ENCODE measurements around the gene CCNB1.
"Not testable (repeated sequence)": the region's sequence is repeated elsewhere in the genome, so short reads cannot be mapped to it uniquely, and the experiment has no call there.

CCNB1 gene

DNA sequence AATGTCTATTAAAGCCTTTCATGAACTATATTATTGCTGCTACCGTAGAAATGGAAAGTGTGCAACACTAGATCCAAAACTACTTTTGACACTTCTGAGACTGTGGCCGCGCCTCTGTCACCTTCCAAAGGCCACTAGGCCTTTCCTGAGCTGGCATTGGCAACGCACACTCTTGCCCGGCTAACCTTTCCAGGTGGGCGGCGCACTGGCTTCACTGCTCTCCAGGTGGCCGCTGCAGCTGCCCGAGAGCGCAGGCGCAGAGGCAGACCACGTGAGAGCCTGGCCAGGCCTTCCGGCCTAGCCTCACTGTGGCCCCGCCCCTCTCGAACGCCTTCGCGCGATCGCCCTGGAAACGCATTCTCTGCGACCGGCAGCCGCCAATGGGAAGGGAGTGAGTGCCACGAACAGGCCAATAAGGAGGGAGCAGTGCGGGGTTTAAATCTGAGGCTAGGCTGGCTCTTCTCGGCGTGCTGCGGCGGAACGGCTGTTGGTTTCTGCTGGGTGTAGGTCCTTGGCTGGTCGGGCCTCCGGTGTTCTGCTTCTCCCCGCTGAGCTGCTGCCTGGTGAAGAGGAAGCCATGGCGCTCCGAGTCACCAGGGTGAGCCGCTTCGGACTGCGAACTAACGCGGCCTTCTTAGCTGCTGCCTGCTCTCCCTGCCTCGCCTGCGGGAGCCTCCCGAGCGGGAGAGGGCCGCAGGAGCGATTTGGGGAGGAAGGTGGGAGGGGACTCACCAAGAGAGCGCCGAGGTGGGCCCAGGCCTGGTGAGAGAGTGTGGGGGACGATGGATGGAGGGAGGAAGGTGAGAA, at the start of gene CCNB1:
Gene CCNB1 (plus strand): TSS at position 465 of the 807 bp plus-strand sequence. CDS start 113 bp downstream, at position 578.
- DNase-seq (ENCODE audit: low read depth) = peak; percentile 68

DNA sequence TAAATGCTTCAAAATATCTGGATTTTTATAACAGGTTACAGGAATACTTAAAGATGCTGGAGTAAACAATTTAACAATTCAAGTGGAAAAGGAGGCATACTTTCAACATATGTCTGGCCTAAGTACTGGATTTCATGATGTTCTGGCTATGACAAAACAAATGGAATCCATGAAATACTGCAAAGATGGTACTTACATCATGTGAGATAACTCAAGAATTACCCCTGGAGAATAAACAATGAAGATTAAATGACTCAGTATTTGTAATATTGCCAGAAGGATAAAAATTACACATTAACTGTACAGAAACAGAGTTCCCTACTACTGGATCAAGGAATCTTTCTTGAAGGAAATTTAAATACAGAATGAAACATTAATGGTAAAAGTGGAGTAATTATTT, 37.5 kb upstream of the CCNB1 start:
- no peak for DNase-seq (ENCODE audit: low read depth)

DNA sequence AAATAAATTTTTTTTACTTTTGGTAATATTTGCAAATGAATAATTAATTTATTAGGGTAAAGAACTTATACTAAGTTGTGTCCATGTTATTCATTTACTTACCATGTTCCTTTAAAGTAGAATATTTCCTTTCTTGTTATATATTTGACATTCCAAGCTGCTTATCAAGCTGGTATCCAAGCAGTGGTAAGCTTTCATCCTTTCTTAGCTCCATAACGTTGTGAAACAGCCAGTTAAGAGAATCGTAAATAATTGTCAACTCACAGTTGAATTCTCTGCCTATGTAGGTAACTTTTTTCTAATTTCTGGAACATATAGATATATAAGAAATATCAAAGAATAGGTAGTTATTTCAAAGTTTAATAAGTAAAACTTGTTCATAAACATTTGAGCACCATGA, 36.7 kb upstream of the CCNB1 start:
- DNase-seq (ENCODE audit: low read depth) = no peak

DNA sequence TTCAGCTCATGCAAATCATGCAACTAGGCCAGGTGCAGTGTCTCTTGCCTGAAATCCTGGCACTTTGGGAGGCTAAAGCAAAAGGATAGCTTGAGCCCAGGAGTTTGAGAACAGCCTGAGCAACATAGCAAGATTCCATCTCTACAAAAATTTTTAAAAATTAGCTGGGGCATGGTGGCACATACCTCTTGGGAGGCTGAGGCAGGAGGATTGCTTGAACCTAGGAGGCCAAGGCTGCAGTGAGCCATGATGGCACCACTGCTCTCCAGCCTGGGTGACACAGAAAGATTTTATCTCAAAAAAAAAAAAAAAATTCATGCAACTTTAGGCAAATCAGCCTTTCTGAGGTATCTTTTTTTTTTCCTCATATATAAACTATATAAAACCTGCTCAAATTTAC, 35.6 kb upstream of the CCNB1 start:
- DNase-seq (ENCODE audit: low read depth) = no peak

DNA sequence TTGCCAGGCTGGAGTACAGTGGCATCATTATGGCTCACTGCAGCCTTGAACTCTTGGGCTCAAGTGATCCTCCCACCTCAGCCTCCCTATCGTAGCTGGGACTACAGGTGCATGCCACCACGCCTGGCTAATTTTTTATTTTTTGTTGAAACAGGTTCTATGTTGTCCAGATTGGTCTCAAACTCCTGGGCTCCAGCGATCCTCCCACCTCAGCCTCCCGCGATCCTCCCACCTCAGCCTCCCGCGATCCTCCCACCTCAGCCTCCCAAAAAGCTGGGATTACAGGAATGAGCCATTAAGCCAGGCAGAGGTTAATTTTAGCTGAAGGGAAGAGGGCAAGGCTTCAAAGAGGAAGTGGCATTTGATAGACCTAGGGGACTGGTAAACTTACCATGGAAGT, 32.8 kb upstream of the CCNB1 start:
- no peak for DNase-seq (ENCODE audit: low read depth)

DNA sequence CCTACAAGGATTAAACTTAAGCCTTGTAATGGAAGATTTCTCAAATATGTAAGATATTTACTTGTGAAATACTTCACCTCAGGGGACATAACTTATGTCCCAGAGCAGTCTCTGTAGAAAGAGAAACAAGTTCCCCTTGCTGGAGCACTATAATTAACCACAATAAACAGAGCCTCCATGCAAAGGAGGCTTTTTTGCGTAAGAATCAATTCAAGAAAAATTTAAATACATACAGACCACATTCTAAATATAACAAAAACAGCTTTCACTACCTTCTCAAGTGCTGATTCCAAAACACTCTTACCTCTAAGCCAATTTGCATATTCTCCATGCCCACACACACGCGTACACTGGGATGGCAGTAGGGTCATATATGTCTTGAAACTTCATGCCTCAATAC, 30.7 kb upstream of the CCNB1 start:
- DNase-seq (ENCODE audit: low read depth) = no peak

DNA sequence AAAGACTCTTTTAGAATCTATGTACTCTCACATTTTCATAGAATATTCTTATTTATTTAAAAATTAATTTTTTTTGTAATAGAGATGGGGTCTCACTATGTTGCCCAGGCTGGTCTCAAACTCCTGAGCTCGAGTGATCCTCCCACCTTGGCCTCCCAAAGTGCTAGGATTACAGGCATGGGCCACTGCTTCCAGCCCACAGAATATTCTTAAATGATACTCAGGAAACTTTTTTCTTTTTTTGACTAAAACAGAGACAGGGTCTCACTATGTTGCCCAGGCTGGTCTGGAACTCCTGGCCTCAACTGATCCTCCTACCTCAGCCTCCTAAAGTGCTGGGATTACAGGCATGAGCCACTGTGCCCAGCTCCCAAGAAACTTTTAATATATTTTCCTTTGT, 29.7 kb upstream of the CCNB1 start:
- not testable (repeated sequence) for DNase-seq (ENCODE audit: low read depth)

DNA sequence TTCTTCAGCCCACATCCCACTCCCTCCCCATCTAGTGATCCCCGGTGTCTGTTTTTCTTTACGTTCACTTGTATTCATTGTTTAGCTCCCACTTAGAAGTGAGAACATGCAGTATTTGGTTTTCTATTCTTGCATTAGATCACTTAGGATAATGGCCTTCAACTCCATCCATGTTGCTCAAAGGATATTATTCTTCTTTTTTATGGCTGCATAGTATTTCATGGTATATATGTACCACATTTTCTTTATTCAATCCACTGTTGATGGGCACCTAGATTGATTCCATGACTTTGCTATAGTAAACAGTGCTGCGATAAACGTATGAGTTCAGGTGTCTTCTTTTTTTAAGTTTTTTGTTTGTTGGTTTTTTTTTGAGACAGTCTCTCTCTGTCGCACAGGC, 29.1 kb upstream of the CCNB1 start:
- DNase-seq (ENCODE audit: low read depth) = no peak

DNA sequence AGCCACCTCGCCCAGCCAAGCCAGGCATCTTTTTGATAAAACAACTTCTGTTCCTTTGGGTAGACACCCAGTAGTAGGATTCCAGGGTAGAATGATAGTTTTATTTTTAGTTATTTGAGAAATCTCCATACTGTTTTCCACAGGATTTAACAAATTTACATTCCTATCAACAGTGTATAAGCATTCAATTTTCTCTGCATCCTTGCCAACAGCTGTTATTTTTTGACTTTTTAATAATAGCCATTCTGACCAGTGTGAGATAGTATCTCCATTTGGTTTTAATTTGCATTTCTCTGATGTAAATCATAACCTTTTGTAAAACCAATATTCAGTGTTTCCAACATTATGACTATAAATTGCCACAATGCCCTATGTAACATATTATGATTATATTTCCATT, 28.2 kb upstream of the CCNB1 start:
- DNase-seq (ENCODE audit: low read depth) = no peak

DNA sequence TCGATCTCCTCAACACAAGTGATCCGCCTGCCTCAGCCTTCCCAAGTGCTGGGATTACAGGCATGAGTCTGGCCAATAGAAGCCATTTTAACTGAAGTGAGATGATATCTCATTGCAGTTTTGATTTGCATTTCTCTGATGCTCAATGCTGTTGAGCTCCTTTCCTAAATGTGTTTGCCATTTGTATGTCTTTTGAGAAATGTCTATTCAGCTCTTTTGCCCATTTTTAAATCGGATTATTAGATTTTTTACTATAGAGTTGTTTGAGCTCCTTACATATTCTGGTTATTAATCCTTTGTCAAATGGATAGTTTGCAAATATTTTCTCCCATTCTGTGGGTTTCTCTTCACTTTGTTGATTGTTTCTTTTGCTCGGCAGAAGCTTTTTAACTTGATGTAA, 26.7 kb upstream of the CCNB1 start:
- DNase-seq (ENCODE audit: low read depth) = not testable (repeated sequence)

DNA sequence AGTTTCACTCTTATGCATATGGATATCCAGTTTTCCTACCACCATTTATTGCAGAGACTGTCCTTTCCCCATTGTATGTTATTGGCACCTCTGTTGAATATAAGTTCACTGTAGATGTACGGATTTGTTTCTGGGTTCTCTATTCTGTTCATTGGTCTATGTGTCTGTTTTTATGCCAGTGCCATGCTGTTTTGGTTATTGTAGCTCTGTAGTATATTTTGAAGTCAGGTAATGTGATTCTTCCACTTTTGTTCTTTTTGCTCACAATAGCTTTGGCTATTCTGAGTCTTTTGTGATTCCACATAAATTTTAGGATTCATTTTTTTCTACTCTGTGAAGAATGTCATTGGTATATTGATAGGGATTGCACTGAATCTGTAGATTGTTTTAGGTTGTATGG, 26.1 kb upstream of the CCNB1 start:
- DNase-seq (ENCODE audit: low read depth) = no peak

DNA sequence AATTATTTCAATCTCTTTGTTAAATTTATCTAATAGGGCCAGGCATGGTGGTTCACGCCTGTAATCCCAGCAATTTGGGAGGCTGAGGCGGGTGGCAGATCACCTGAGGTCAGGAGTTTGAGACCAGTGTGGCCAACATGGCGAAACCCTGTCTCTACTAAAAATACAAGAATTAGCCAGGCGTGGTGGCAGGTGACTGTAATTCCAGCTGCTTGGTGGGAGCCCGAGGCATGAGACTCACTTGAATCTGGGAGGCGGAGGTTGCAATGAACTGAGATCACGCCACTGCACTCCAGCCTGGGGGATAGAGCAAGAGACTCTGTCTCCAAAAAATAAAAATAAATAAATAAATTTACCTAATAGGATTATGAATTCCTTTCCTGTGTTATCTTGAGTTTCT, 18.4 kb upstream of the CCNB1 start:
- not testable (repeated sequence) for DNase-seq (ENCODE audit: low read depth)

DNA sequence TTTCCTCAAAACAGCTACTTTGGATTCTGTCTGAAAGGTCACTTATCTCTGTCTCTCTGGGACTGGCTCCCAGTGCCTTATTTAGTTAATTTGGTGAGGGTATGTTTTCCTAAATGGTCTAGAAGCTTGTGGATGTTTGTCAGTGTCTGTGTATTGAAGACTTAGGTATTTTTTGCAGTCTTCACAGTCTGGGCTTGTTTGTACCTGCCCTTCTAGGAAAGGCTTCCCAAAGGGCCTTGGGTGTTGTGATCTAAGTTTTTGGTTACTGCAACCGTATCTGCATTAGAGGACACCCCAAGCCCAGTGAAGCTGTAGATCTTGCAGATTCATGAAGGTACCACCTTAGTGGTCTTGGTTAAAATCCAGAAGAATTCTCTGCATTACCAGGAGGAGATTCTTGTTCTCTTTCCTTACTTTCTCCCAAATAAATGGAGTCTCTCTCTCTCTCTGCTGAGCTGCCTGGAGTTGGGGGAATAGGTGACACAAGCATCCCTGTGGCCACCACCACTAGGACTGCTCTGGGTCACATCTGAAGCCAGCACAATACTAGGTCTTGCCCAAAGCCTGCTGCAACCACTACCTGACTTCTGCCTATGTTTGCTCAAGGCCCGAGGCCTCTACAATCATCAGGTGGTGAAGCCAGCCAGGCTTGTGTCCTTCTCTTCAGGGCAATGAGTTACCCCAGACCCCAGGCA, 17.8 kb upstream of the CCNB1 start:
- DNase-seq (ENCODE audit: low read depth) = no peak

DNA sequence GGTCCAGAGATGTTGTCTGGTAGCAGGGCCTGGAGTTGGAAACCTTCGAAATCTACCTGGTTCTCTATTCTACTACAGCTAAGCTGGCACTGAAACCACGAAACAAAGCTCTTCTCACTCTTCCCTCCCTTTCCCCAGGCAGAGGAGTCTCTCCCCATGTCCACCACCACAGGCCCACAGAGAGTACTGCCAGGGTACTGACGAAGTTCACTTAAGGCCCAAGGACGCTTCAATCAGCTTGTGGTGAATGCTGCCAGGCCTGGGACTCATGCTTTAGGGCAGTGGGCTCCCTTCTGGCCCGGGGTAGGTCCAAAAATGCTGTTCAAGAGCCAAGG, 17.3 kb upstream of the CCNB1 start:
- no peak for DNase-seq (ENCODE audit: low read depth)

DNA sequence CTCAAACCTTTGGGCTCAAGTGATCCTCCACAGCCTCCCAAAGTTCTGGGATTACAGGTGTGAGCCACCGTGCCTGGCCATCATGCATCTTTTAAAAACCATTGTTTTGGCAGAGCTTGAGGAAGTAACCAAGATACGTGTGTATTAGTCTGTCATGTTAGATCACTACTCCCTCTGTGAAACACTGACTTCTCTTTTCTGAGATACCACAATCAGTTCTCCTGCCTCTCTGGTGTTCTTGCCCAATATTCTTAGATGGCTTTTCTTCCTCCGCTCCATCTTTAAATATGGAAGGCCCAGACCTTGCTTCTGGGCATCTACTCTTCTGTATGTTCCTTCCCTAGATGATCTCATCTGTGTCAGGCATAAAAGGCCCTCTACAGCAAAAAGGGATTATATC, 14.2 kb upstream of the CCNB1 start:
- no peak for DNase-seq (ENCODE audit: low read depth)

DNA sequence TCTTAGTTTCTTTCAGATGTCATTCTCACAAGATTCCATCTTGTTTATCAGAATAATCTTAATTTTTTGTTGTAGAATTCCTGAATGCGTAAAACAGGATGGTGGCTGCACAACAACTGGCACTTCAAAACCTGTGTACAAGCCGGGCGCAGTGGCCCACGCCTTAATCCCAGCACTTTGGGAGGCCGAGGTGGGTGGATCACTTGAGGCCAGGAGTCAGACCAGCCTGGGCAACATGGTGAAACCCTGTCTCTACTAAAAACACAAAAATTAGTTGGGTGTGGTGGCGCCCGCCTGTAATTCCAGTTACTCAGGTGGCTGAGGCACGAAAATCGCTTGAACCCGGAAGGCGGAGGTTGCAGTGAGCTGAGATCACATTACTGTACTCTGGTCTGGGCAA, 10.5 kb upstream of the CCNB1 start:
- no peak for DNase-seq (ENCODE audit: low read depth)

DNA sequence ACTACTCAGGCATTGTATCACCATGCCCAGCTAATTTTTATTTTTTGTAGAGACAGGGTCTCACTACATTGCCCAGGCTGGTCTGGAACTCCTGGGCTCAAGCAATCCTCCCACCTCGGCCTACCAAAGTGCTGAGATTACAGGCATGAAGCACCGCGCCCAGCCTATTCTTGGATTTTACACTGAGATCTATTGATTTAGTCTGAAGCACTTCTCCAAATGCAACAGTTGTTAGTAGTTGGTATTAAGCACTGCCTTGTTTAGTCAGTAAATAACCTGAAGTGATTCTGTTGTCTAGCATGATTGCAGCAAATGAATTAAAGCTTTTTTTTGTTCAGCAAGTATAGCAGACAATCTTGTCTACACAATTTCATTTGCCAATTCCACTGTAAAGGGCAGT, 8.9 kb upstream of the CCNB1 start:
- no peak for DNase-seq (ENCODE audit: low read depth)

DNA sequence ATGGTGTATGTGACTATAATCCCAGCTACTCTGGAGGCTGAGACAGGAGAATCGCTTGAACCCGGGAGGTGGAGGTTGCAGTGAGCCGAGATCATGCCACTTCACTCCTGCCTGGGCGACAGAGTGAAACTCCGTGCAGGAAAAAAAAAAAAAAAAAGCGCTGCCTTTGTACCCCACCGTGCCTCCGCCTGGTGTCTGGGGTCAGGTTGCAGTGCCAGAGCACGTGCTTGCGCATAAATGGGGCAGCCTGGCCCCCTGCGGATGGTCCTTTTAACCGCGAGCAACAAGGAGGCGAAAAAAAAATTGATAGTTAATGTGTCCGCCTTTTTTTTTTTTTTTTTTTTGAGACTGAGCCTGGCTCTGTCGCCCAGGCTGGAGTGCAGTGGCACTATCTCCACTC, 6.3 kb upstream of the CCNB1 start:
- DNase-seq (ENCODE audit: low read depth) = no peak

DNA sequence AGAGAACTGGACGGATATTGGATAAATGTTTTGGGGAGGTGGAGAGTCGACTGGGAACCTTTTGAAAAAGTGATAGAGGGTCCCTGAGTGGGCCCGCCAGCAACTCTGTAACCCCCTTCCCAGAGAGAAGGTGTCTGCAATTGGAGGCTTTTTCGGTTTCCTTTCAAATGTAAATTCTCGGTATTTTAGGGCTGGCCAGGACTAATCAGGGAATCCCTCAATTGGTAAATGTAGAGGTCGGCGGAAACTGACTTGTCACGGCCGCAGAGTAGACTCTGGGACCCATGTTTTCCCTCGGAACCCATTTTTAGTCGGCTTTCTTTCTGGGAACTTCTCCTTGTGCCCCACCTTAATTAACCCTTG, 524 bp downstream of the CCNB1 start:
- no peak for DNase-seq (ENCODE audit: low read depth)

DNA sequence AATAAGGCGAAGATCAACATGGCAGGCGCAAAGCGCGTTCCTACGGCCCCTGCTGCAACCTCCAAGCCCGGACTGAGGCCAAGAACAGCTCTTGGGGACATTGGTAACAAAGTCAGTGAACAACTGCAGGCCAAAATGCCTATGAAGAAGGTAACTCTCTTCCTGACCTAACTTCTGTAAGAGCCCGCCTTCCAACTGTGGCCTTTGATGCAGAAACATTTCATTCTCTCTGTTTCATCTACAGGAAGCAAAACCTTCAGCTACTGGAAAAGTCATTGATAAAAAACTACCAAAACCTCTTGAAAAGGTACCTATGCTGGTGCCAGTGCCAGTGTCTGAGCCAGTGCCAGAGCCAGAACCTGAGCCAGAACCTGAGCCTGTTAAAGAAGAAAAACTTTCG, 979 bp downstream of the CCNB1 start:
- no peak for DNase-seq (ENCODE audit: low read depth)

DNA sequence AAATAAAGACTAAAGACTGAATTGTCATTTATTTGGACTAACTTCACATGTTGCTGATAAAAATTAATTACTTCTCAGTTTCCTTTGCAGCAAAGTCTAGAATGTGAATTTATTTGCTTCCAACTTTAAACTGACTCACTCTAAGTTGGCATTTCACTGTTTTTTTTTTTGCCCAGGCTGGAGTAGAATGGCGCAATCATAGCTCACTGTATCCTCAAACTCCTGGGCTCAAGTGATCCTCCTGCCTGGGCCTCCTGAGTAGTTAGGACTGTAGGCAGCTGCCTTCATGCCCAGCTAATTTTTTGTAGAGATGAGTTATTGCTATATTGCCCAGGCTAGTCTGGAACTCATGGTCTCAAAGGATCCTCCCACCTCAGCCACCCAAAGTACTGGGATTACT, 3.5 kb downstream of the CCNB1 start:
- DNase-seq (ENCODE audit: low read depth) = no peak

DNA sequence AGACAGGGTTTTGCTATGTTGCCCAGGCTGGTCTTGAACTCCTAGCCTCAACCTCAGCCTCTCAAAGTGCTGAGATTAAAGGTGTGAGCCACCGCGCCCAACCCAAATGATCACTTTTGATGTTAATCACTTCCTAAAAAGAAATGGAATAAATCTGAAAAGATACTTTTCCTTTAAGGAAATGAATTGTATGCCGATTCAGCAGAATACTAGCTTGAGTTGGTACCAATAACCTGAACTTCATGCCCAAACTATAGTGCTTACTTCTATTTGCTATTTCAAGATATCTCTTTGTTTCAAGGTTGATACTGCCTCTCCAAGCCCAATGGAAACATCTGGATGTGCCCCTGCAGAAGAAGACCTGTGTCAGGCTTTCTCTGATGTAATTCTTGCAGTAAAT, 4.0 kb downstream of the CCNB1 start:
- no peak for DNase-seq (ENCODE audit: low read depth)

DNA sequence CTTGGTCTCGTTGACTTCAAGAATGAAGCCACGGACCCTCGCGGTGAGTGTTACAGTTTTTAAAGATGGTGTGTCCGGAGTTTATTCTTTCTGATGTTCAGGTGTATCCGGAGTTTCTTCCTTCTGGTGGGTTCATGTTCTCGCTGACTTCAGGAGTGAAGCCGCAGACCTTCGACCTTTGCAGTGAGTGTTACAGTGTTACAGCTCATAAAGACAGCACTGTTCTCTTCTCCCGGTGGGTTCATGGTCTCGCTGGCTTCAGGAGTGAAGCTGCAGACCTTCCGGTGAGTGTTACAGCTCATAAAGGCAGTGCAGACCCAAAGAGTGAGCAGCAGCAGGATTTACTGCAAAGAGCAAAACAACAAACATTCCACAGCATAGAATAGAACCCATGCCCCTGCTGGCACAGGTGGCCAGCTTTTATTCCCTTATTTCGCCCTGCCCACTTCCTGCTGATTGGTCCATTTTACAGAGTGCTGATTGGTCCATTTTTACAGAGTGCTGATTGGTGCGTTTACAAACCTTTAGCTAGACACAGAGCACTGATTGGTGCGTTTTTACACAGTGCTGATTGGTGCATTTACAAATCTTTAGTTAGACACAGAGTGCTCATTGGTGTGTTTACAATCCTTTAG, 14.8 kb downstream of the CCNB1 start:
- not testable (repeated sequence) for DNase-seq (ENCODE audit: low read depth)

DNA sequence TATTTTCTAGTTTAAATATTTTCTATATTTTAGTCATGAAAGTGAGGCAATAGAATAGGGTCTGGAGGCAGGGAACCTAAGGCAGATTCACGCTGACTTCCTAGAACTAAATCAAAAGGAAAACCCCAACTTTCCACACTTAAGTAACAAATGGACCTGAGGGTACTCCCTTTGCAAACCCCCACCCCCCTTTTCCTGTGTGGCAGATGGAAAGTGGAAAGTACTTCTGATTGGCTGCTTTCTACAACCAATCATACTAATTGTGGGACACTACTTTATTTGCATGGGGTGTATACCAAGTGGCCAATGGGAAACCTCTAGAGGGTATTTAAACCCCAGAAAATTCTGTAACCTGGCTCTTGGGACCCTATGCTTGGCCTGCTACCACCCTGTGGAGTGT, 17.7 kb downstream of the CCNB1 start:
- no peak for DNase-seq (ENCODE audit: low read depth)
